Cardiac muscle cell (in vitro differentiated cells and primary cell): ENCODE measurements around the gene CKAP5. TPM values are rescaled to one million over a fixed set of nuclear protein-coding genes. Genes with fewer than 3 reads are reported as not detected.

ENCODE experiments used
- DNase-seq, 2 donors: peaks; one replicate each; pipeline versions ENCODE4 v3.0.0 to v3.0.0-alpha.2; 2010 to 2017; ENCODE audit warnings: low read depth in 1 of 2, low spot score in 1 of 2
- H3K27ac ChIP-seq: fragments of 200-600 bp; sonication (generic); 2 replicates; pipeline ENCODE4 v1.5.1; 2016
- H3K27me3 ChIP-seq: fragments of 200-600 bp; sonication (generic); 2 replicates; pipeline ENCODE4 v1.6.0; 2016; ENCODE audit warnings: control low read depth
- H3K36me3 ChIP-seq: fragments of 200-600 bp; sonication (generic); 2 replicates; pipeline ENCODE4 v1.5.1; 2016; ENCODE audit warnings: control low read depth
- H3K4me1 ChIP-seq: fragments of 200-600 bp; sonication (generic); 2 replicates; pipeline ENCODE4 v1.8.1; 2017; ENCODE audit warnings: low read depth, mild to moderate bottlenecking, mixed run types
- H3K4me3 ChIP-seq: fragments of 200-600 bp; sonication (generic); 2 replicates; pipeline ENCODE4 v1.5.1; 2016; ENCODE audit warnings: mild to moderate bottlenecking
- H3K9me3 ChIP-seq: fragments of 200-600 bp; sonication (generic); 2 replicates; pipeline ENCODE4 v1.5.1; 2017; ENCODE audit warnings: low read depth, mild to moderate bottlenecking, control low read depth
- polyA plus RNA-seq: library from polyadenylated mRNA; unstranded; fragments of >200 nt; fragmentation: Nextera tagmentation; extraction: Ambion mirVana; gene quantifications from 2 replicates; pipeline ENCODE4 v1.2.1, GENCODE V29; 2016
- total RNA-seq: library from RNA; depleted of rRNA; stranded (reverse); fragments of >200 nt; gene quantifications from 2 replicates; pipeline ENCODE4 v1.2.3, GENCODE V29; 2016
- TF ChIP-seq, protein P1 (sequence below): IDR thresholded peaks from 2 replicates; pipeline ENCODE4 v1.5.1; 2012; ENCODE audit warnings: low read depth, mild to moderate bottlenecking, low read length

The CKAP5 gene
- total and polyA plus RNA-seq, 2 experiments from 2014 or later: 38.1 to 122 TPM

DNA sequence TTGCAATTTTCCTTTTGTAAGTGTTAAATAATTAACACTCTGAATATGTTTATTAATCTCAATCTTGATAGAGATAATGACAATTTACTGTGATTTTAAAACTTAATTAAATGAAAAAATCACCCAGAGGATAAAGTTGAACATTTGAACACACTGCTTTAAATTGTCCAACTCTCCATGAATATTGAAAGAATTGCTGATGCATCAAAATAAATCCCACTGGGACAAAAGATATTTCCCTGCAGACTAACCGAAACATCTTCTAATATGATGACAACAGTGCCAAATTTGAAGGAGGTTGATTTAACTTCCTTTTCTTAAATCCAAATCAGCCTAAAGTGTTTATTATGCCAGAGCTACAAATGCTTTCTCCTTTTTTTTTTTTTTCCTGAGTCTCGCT, 79.4 kb downstream of the CKAP5 start:
- Histone ChIP-seq H3K36me3 (peaks cover 88% of the 10 kb centered on the region), H3K9me3 (no peaks in the 10 kb centered on the region), H3K4me3 (no peak overlapping the region), H3K27ac (no peak overlapping the region), H3K27me3 (no peaks in the 10 kb centered on the region), H3K4me1 (no peaks in the 10 kb centered on the region)
- TF ChIP-seq, protein P1, sequence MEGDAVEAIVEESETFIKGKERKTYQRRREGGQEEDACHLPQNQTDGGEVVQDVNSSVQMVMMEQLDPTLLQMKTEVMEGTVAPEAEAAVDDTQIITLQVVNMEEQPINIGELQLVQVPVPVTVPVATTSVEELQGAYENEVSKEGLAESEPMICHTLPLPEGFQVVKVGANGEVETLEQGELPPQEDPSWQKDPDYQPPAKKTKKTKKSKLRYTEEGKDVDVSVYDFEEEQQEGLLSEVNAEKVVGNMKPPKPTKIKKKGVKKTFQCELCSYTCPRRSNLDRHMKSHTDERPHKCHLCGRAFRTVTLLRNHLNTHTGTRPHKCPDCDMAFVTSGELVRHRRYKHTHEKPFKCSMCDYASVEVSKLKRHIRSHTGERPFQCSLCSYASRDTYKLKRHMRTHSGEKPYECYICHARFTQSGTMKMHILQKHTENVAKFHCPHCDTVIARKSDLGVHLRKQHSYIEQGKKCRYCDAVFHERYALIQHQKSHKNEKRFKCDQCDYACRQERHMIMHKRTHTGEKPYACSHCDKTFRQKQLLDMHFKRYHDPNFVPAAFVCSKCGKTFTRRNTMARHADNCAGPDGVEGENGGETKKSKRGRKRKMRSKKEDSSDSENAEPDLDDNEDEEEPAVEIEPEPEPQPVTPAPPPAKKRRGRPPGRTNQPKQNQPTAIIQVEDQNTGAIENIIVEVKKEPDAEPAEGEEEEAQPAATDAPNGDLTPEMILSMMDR: no peak
- no peak for DNase-seq

GRCh38 chr11:46762248-46762647, 83.8 kb downstream of the CKAP5 start:
- Histone ChIP-seq H3K4me1 (no peaks in the 10 kb centered on the region), H3K27me3 (no peaks in the 10 kb centered on the region), H3K4me3 (no peak overlapping the region), H3K36me3 (peaks cover 82% of the 10 kb centered on the region), H3K27ac (no peak overlapping the region), H3K9me3 (no peaks in the 10 kb centered on the region)
- DNase-seq: no peak
- TF ChIP-seq, protein P1: no peak

- H3K9me3 ChIP-seq: no peaks in the 10 kb centered on the region
- no peak overlapping the region for H3K27ac ChIP-seq
- H3K4me3 ChIP-seq: no peak overlapping the region
- no peak for DNase-seq
- peaks cover 84% of the 10 kb centered on the region for H3K36me3 ChIP-seq
- H3K27me3 ChIP-seq: no peaks in the 10 kb centered on the region
- H3K4me1 ChIP-seq: no peaks in the 10 kb centered on the region
- TF ChIP-seq, protein P1: no peak
These were observed 84.3 kb downstream of the CKAP5 start for GRCh38 chr11:46761807-46762206.

DNA sequence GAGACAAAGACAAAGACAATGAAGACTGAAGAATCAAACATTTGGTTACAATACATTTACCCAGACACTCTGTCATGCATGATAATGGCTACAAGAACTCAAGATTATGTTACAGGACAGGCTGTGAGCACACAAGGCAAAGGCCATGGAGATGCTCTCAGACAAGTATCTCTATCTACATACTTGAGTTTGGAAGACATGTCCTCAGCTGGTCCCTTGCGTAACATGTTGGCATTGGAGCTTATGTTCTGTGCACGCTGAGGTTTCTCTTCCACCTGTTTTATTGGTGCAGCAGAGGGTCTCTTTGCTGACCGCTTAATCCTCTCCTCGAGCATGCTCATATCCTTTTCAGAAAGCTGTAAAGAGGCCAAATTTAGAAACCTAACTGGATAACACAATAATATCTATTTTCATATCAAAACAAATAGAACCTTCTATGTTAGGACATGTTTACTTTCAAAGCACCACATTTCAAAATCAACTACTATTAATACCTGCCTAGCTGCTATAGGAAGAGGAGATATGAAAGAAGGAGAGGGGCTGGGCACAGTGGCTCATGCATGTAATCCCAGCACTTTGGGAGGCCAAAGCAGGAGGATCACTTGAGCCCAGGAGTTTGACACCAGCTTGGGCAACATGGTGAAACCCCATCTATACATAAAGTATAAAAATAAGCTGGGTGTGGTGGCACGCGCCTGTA, 85.5 kb downstream of the CKAP5 start:
- no peaks in the 10 kb centered on the region for H3K9me3 ChIP-seq
- TF ChIP-seq, protein P1: no peak
- H3K27me3 ChIP-seq: no peaks in the 10 kb centered on the region
- peaks cover 82% of the 10 kb centered on the region for H3K36me3 ChIP-seq
- no peak for DNase-seq
- H3K4me3 ChIP-seq: no peak overlapping the region
- H3K27ac ChIP-seq: no peak overlapping the region
- H3K4me1 ChIP-seq: no peaks in the 10 kb centered on the region

DNA sequence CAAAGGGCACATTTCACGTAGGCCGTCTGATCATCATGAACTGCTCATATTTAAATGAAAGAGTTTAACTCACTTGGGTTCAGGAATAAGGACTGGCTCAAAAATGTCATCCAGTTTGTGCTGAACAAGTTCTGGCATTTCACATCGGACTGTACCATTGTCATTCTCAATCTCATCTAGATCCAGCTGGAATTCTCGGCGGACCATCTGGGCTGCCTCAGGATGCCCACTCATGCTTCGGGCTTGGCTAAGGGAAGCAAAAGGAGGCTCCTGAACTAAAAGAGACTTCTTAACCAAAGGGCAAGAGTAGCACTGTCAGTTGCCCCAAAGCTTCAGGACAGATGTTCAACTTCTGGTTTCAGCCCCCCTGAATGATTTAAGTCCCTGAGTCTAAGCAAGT, 86.9 kb downstream of the CKAP5 start:
- Histone ChIP-seq H3K27me3 (no peaks in the 10 kb centered on the region), H3K27ac (no peak overlapping the region), H3K36me3 (peaks cover 86% of the 10 kb centered on the region), H3K9me3 (no peaks in the 10 kb centered on the region), H3K4me1 (no peaks in the 10 kb centered on the region), H3K4me3 (no peak overlapping the region)
- DNase-seq: no peak
- TF ChIP-seq, protein P1: no peak
